ENCODE results near the gene EML4. TPM values are rescaled to one million over a fixed set of nuclear protein-coding genes. Genes with fewer than 3 reads are reported as not detected.
"Not testable (repeated sequence)": the region's sequence is repeated elsewhere in the genome, so short reads cannot be mapped to it uniquely, and the experiment has no call there.

EML4 gene
- polyA plus RNA-seq, 4 donors, result 87.4 to 123 (median 116) TPM

- no peak for DNase-seq (ENCODE audit: low read depth in 4 of 4, low spot score in 3 of 4)
These were observed 156.5 kb downstream of the EML4 start for GRCh38 chr2:42325609-42326008.

- DNase-seq (ENCODE audit: low read depth in 4 of 4, low spot score in 3 of 4), result no peak
These were observed 158.0 kb downstream of the EML4 start for GRCh38 chr2:42327125-42327524.

- no peak for DNase-seq (ENCODE audit: low read depth in 4 of 4, low spot score in 3 of 4)
These were observed 159.1 kb downstream of the EML4 start for GRCh38 chr2:42328148-42328833.

- DNase-seq (ENCODE audit: low read depth in 4 of 4, low spot score in 3 of 4), result no peak
These were observed 159.8 kb downstream of the EML4 start for GRCh38 chr2:42328923-42329322.

- no peak for DNase-seq (ENCODE audit: low read depth in 4 of 4, low spot score in 3 of 4)
These were observed 160.6 kb downstream of the EML4 start for GRCh38 chr2:42329736-42330135.

GRCh38 chr2:42331569-42332284 lies 162.6 kb downstream of the EML4 start:
- DNase-seq (ENCODE audit: low read depth in 4 of 4, low spot score in 3 of 4), result no peak

- DNase-seq (ENCODE audit: low read depth in 4 of 4, low spot score in 3 of 4), result no peak
These were observed 163.4 kb downstream of the EML4 start for GRCh38 chr2:42332575-42332974.

- DNase-seq (ENCODE audit: low read depth in 4 of 4, low spot score in 3 of 4), result no peak
These were observed 164.4 kb downstream of the EML4 start for GRCh38 chr2:42333579-42333978.

- no peak for DNase-seq (ENCODE audit: low read depth in 4 of 4, low spot score in 3 of 4)
These were observed 165.1 kb downstream of the EML4 start for GRCh38 chr2:42334220-42334619.

GRCh38 chr2:42334865-42335264 lies 165.7 kb downstream of the EML4 start:
- DNase-seq (ENCODE audit: low read depth in 4 of 4, low spot score in 3 of 4), result not testable (repeated sequence)

GRCh38 chr2:42335514-42336104 lies 166.5 kb downstream of the EML4 start:
- DNase-seq (ENCODE audit: low read depth in 4 of 4, low spot score in 3 of 4), result no peak

GRCh38 chr2:42336361-42336965 lies 167.3 kb downstream of the EML4 start:
- no peak for DNase-seq (ENCODE audit: low read depth in 4 of 4, low spot score in 3 of 4)

GRCh38 chr2:42337356-42337820 lies 168.2 kb downstream of the EML4 start:
- no peak for DNase-seq (ENCODE audit: low read depth in 4 of 4, low spot score in 3 of 4)

GRCh38 chr2:42337846-42338566 lies 168.9 kb downstream of the EML4 start:
- no peak for DNase-seq (ENCODE audit: low read depth in 4 of 4, low spot score in 3 of 4)

GRCh38 chr2:42338567-42339190 lies 169.5 kb downstream of the EML4 start:
- no peak for DNase-seq (ENCODE audit: low read depth in 4 of 4, low spot score in 3 of 4)

GRCh38 chr2:42339191-42339912 lies 170.2 kb downstream of the EML4 start:
- DNase-seq (ENCODE audit: low read depth in 4 of 4, low spot score in 3 of 4), result no peak

GRCh38 chr2:42340045-42340937 lies 171.1 kb downstream of the EML4 start:
- DNase-seq (ENCODE audit: low read depth in 4 of 4, low spot score in 3 of 4), result no peak

- DNase-seq (ENCODE audit: low read depth in 4 of 4, low spot score in 3 of 4), result no peak
These were observed 171.9 kb downstream of the EML4 start for GRCh38 chr2:42340938-42341636.
